GM12875 (cell line): ENCODE data around the gene DHX34.
"Not testable (repeated sequence)": the region's sequence is repeated elsewhere in the genome, so short reads cannot be mapped to it uniquely, and the experiment has no call there.

Experiments
- H3K4me3 ChIP-seq: one replicate; pipeline ENCODE4 v1.5.1; 2011; ENCODE audit warnings: low read depth, low read length, control low read depth
- CTCF ChIP-seq: IDR thresholded peaks from 2 replicates; pipeline ENCODE4 v1.5.1; 2011; ENCODE audit warnings: low read depth, mild to moderate bottlenecking, control low read depth, inconsistent platforms, low read length, moderate library complexity, borderline replicate concordance; ENCODE audit not compliant: insufficient read depth

The DHX34 gene

GRCh38 chr19:47377801-47378200 lies 28.7 kb downstream of the DHX34 start:
- TF ChIP-seq CTCF: no peak

GRCh38 chr19:47378246-47378645 lies 29.1 kb downstream of the DHX34 start:
- no peak overlapping the region for H3K4me3 ChIP-seq
- TF ChIP-seq CTCF: no peak

More at GRCh38 chr19:47377801-47378200, 28.7 kb downstream of the DHX34 start:
- H3K4me3 ChIP-seq: no peak overlapping the region

GRCh38 chr19:47379381-47379938 lies 30.3 kb downstream of the DHX34 start:
- H3K4me3 ChIP-seq: no peak overlapping the region
- no peak for TF ChIP-seq CTCF

GRCh38 chr19:47380559-47380958 lies 31.4 kb downstream of the DHX34 start:
- no peak overlapping the region for H3K4me3 ChIP-seq
- no peak for TF ChIP-seq CTCF

GRCh38 chr19:47381121-47381520 lies 32.0 kb downstream of the DHX34 start:
- no peak for TF ChIP-seq CTCF
- no peak overlapping the region for H3K4me3 ChIP-seq

GRCh38 chr19:47381653-47382279 lies 32.7 kb downstream of the DHX34 start:
- no peak overlapping the region for H3K4me3 ChIP-seq
- TF ChIP-seq CTCF: no peak

GRCh38 chr19:47383890-47384289 lies 34.8 kb downstream of the DHX34 start:
- not testable (repeated sequence) for H3K4me3 ChIP-seq

- not testable (repeated sequence) for H3K4me3 ChIP-seq
Observed at GRCh38 chr19:47384533-47384932, 35.4 kb downstream of the DHX34 start.

- not testable (repeated sequence) for H3K4me3 ChIP-seq
Observed at GRCh38 chr19:47386582-47386981, 37.5 kb downstream of the DHX34 start.

GRCh38 chr19:47387623-47388022 lies 38.5 kb downstream of the DHX34 start:
- H3K4me3 ChIP-seq: not testable (repeated sequence)

- not testable (repeated sequence) for H3K4me3 ChIP-seq
Observed at GRCh38 chr19:47388721-47389120, 39.6 kb downstream of the DHX34 start.
